Fibroblast of lung (primary cell): ENCODE results near the gene CTDP1. TPM values are rescaled to one million over a fixed set of nuclear protein-coding genes. Genes with fewer than 3 reads are reported as not detected.

ENCODE experiments used
- DNase-seq, 2 donors: peaks; one replicate each; pipeline versions ENCODE4 v3.0.0 to v3.0.0-alpha.2; 2010; ENCODE audit warnings: low read depth in 2 of 2
- H2AFZ ChIP-seq: 2 replicates; pipeline ENCODE4 v1.5.1; 2012; ENCODE audit warnings: low read length, control low read depth, inconsistent platforms
- H3K27ac ChIP-seq: 2 replicates; pipeline ENCODE4 v1.5.1; 2011; ENCODE audit warnings: low read length, control low read depth; ENCODE audit not compliant: insufficient read depth
- H3K27me3 ChIP-seq: 2 replicates; pipeline ENCODE4 v1.5.1; 2011; ENCODE audit warnings: mild to moderate bottlenecking, low read length; ENCODE audit not compliant: control insufficient read depth, insufficient read depth
- H3K36me3 ChIP-seq: 2 replicates; pipeline ENCODE4 v1.5.1; 2011; ENCODE audit warnings: low read length; ENCODE audit not compliant: control insufficient read depth, insufficient read depth
- H3K4me1 ChIP-seq: 2 replicates; pipeline ENCODE4 v1.5.1; 2011; ENCODE audit warnings: low read length; ENCODE audit not compliant: control insufficient read depth, insufficient read depth; ENCODE audit errors: extremely low read depth
- H3K4me2 ChIP-seq: 2 replicates; pipeline ENCODE4 v1.5.1; 2011; ENCODE audit warnings: low read length, control low read depth; ENCODE audit not compliant: insufficient read depth; ENCODE audit errors: extremely low read depth
- H3K4me3 ChIP-seq, 4 experiments: fragments of 200-600 bp in 1 of 4; sonication (generic) in 1 of 4; replicated peaks in 1 of 4; 2 replicates each; pipeline ENCODE4 v1.5.1; 2011 to 2016; ENCODE audit warnings: low read length in 4 of 4, low read depth in 3 of 4, mild to moderate bottlenecking in 3 of 4, control low read depth in 2 of 4, inconsistent platforms in 1 of 4, mixed read lengths in 1 of 4; ENCODE audit not compliant: insufficient read depth in 1 of 4; ENCODE audit errors: control extremely low read depth in 1 of 4
- H3K79me2 ChIP-seq: 2 replicates; pipeline ENCODE4 v1.5.1; 2012; ENCODE audit warnings: mild to moderate bottlenecking, low read length, inconsistent platforms; ENCODE audit not compliant: control insufficient read depth, insufficient read depth
- H3K9ac ChIP-seq: 2 replicates; pipeline ENCODE4 v1.5.1; 2011; ENCODE audit warnings: mild to moderate bottlenecking, low read length, control low read depth; ENCODE audit not compliant: insufficient read depth
- H3K9me3 ChIP-seq: 2 replicates; pipeline ENCODE4 v1.5.1; 2012; ENCODE audit warnings: low read depth, low read length; ENCODE audit not compliant: control insufficient read depth, insufficient read depth
- H4K20me1 ChIP-seq: 2 replicates; pipeline ENCODE4 v1.5.1; 2011; ENCODE audit warnings: low read length; ENCODE audit not compliant: control insufficient read depth, insufficient read depth; ENCODE audit errors: extremely low read depth
- EZH2 ChIP-seq: IDR thresholded peaks from 2 replicates; pipeline ENCODE4 v1.5.1; 2012; ENCODE audit warnings: low read length, control low read depth, mild to moderate bottlenecking; ENCODE audit errors: missing control alignments
- polyA plus RNA-seq, 2 donors: library from polyadenylated mRNA; depleted of rRNA in 1 of 2; stranded (reverse) in 1 of 2; unstranded in 1 of 2; fragments of >200 nt; gene quantifications; 2 replicates each; pipeline ENCODE4 v1.2.1, GENCODE V29; 2011 to 2012; ENCODE audit warnings: missing spikeins in 1 of 2
- total RNA-seq: library from RNA; depleted of rRNA; stranded (reverse); fragments of >200 nt; gene quantifications from 2 replicates; pipeline ENCODE4 v1.2.1, GENCODE V29; 2014
- TF ChIP-seq, protein P1 (sequence below), 2 donors: IDR thresholded peaks in 1 of 2; conservative IDR thresholded peaks in 1 of 2; 1 replicate in 1 of 2; 2 replicates in 1 of 2; pipeline ENCODE4 v1.5.1; 2011 to 2012; ENCODE audit warnings: low read length in 2 of 2, control low read depth in 1 of 2, inconsistent platforms in 1 of 2, low read depth in 1 of 2, mild to moderate bottlenecking in 1 of 2

The CTDP1 gene
- total and polyA plus RNA-seq, 2 donors (not counting 1 experiment from before 2014, with no cell fraction given) = 6.4 to 24.8 TPM

DNA sequence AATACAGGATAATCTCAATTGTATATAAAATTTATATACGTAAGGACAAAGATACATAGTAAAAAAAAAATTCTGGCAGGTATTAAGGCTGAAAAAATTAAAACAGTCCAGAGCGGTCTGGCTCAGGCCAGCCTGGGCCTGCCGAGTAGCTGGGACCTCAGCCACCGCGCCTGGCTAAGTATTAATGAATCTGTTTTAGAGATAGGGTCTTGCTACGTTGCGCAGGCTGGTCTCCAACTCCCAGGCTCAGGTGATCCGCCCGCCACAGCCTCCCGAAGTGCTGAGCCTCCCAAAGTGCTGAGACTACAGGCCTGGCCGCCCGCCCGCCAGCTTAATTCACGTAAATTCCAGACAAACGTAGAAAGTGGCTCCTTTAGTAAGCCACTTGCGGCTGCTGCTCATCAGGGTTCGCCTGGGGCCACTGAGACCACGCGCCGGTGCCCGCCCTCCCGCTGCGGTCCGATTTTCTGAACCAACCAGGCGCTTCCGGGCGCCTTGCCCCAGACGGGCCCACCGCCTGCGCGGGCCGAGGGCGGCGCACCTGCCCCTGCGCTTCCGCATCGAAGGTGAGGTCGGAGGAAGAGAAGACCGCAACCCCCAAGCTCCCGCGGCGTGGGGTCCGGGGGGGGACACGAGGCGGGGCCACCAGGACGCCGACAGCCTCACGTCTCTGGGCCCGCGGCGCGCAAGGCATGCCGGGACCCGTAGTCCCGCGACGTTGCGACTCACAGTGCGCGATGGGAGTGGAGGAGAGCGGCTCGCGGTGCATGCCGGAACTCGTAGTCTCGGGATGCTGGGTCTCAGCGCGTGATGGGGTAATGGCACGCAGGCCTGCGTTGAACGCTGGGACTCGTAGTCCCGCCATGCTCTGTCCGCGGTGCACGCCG, 695 bp upstream of the CTDP1 start:
- H3K9me3 ChIP-seq = no peaks in the 10 kb centered on the region
- peak overlapping the region; percentile 100 for H3K27ac ChIP-seq
- peaks cover 5% of the 10 kb centered on the region for H3K36me3 ChIP-seq
- H3K4me1 ChIP-seq = peaks cover 8% of the 10 kb centered on the region
- H3K9ac ChIP-seq = peak overlapping the region; percentile 99
- peak overlapping the region; percentile 59 for H3K4me2 ChIP-seq
- peak overlapping the region; percentile 94 for H2AFZ ChIP-seq
- DNase-seq = peak; percentile 99
- peak overlapping the region; percentile 69 to 92 (median 88) for H3K4me3 ChIP-seq
- peaks cover 43% of the 10 kb centered on the region for H3K79me2 ChIP-seq
- TF ChIP-seq EZH2 = no peak
- TF ChIP-seq, protein P1, sequence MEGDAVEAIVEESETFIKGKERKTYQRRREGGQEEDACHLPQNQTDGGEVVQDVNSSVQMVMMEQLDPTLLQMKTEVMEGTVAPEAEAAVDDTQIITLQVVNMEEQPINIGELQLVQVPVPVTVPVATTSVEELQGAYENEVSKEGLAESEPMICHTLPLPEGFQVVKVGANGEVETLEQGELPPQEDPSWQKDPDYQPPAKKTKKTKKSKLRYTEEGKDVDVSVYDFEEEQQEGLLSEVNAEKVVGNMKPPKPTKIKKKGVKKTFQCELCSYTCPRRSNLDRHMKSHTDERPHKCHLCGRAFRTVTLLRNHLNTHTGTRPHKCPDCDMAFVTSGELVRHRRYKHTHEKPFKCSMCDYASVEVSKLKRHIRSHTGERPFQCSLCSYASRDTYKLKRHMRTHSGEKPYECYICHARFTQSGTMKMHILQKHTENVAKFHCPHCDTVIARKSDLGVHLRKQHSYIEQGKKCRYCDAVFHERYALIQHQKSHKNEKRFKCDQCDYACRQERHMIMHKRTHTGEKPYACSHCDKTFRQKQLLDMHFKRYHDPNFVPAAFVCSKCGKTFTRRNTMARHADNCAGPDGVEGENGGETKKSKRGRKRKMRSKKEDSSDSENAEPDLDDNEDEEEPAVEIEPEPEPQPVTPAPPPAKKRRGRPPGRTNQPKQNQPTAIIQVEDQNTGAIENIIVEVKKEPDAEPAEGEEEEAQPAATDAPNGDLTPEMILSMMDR (conservative IDR thresholded peaks at IDR 0.05 in 1 of 2, IDR thresholded peaks at IDR 0.05 in 1 of 2; ENCODE audit: low read depth in 1 of 2, low read length in 2 of 2) = no peak
- no peaks in the 10 kb centered on the region for H3K27me3 ChIP-seq
- H4K20me1 ChIP-seq = no peaks in the 10 kb centered on the region

GRCh38 chr18:79680100-79680879, 687 bp downstream of the CTDP1 start:
- Histone ChIP-seq H3K9ac (peak overlapping the region; percentile 99), H3K36me3 (peaks cover 5% of the 10 kb centered on the region), H3K79me2 (peaks cover 56% of the 10 kb centered on the region), H4K20me1 (no peaks in the 10 kb centered on the region), H3K27ac (peak overlapping the region; percentile 100), H3K4me1 (peaks cover 8% of the 10 kb centered on the region), H3K9me3 (no peaks in the 10 kb centered on the region), H3K4me3 (peak overlapping the region; percentile 82 to 92 (median 90)), H2AFZ (no peak overlapping the region), H3K27me3 (no peaks in the 10 kb centered on the region), H3K4me2 (peak overlapping the region; percentile 49)
- TF ChIP-seq EZH2 = no peak
- TF ChIP-seq, protein P1 (conservative IDR thresholded peaks at IDR 0.05 in 1 of 2, IDR thresholded peaks at IDR 0.05 in 1 of 2; ENCODE audit: low read depth in 1 of 2, low read length in 2 of 2) = no peak
- peak; percentile 38 to 45 for DNase-seq

DNA sequence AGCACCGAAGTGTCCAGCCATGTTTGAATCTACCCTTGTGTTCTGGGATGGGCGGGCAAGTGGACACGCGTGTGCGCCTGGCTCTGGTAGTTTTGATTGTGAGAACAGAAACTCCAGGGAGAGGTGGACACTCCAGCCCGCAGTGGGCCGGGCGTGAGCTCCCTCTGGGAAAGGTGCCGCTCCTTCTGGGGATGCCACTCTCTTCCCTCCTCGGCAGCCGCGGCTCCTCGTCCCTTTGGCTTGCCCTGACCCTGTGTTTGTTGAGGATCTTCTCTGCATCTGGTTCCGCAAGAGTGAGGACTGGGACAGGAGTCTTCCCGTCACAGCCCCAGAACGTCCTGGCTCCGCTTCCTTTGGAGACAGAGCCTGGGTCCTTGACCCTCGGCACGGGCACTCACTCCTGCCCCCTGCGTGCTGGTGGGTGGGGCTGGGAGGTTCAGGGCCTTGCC, 1.3 kb downstream of the CTDP1 start:
- peaks cover 58% of the 10 kb centered on the region for H3K79me2 ChIP-seq
- H3K4me2 ChIP-seq = peak overlapping the region; percentile 49
- peak overlapping the region; percentile 100 for H3K27ac ChIP-seq
- no peak overlapping the region for H3K9ac ChIP-seq
- H3K36me3 ChIP-seq = peaks cover 5% of the 10 kb centered on the region
- no peak for TF ChIP-seq EZH2
- TF ChIP-seq, protein P1 (conservative IDR thresholded peaks at IDR 0.05 in 1 of 2, IDR thresholded peaks at IDR 0.05 in 1 of 2; ENCODE audit: low read depth in 1 of 2, low read length in 2 of 2) = no peak
- H3K27me3 ChIP-seq = no peaks in the 10 kb centered on the region
- no peaks in the 10 kb centered on the region for H3K9me3 ChIP-seq
- no peak for DNase-seq
- H3K4me1 ChIP-seq = peaks cover 8% of the 10 kb centered on the region
- H2AFZ ChIP-seq = no peak overlapping the region
- peak overlapping the region; percentile 82 to 92 (median 90) for H3K4me3 ChIP-seq
- no peaks in the 10 kb centered on the region for H4K20me1 ChIP-seq
